Common myeloid progenitor, CD34-positive (primary cell): ENCODE measurements around the gene CAMTA1.
A peak's percentile ranks its signal among the peaks of the same experiment; 100 is the strongest.

Experiments
- CTCF ChIA-PET: fragments of 350-600 bp; sonication (Branson Sonifier 250); formaldehyde crosslinking; loops from one replicate; lab custom pipeline; 2021; ENCODE audit warnings: antibody characterized with exemption; lab: Charles Lee
- POLR2A ChIA-PET: fragments of 350-600 bp; sonication (Branson Sonifier 250); formaldehyde crosslinking; loops from one replicate; lab custom pipeline; 2021; ENCODE audit warnings: antibody characterized with exemption; lab: Charles Lee
- DNase-seq, 3 donors: peaks; one replicate each; pipeline versions ENCODE4 v3.0.0 to v3.0.0-alpha.2; 2013
- H3K27ac ChIP-seq, 2 experiments: 1 replicate in 1 of 2; 2 replicates in 1 of 2; pipeline ENCODE4 v1.7.0; 2013; ENCODE audit warnings: inconsistent platforms in 2 of 2, low read length in 2 of 2, mild to moderate bottlenecking in 2 of 2, low read depth in 1 of 2, moderate library complexity in 1 of 2; ENCODE audit not compliant: severe bottlenecking in 2 of 2, insufficient read depth in 1 of 2, poor library complexity in 1 of 2
- H3K27me3 ChIP-seq, 5 experiments: replicated peaks in 2 of 5; 1 replicate in 3 of 5; 2 replicates in 2 of 5; pipeline versions ENCODE4 v1.6.1 to v1.7.0; 2013; ENCODE audit warnings: low read length in 4 of 5, mild to moderate bottlenecking in 2 of 5, moderate library complexity in 2 of 5, inconsistent platforms in 1 of 5; ENCODE audit not compliant: insufficient read depth in 5 of 5, control insufficient read depth in 4 of 5
- H3K36me3 ChIP-seq, 4 experiments: 1 replicate in 2 of 4; 2 replicates in 2 of 4; pipeline versions ENCODE4 v1.6.1 to v1.7.0; 2013; ENCODE audit warnings: low read length in 3 of 4, control low read depth in 1 of 4, mild to moderate bottlenecking in 1 of 4; ENCODE audit not compliant: control insufficient read depth in 4 of 4, insufficient read depth in 4 of 4
- H3K4me1 ChIP-seq, 4 experiments: 1 replicate in 3 of 4; 2 replicates in 1 of 4; pipeline versions ENCODE4 v1.6.1 to v1.7.1; 2013; ENCODE audit warnings: low read length in 3 of 4, mild to moderate bottlenecking in 3 of 4, control low read depth in 1 of 4, inconsistent platforms in 1 of 4, moderate library complexity in 1 of 4; ENCODE audit not compliant: control insufficient read depth in 4 of 4, insufficient read depth in 4 of 4; ENCODE audit errors: control extremely low read depth in 1 of 4
- H3K4me3 ChIP-seq, 7 experiments: 1 replicate in 4 of 7; 2 replicates in 3 of 7; pipeline versions ENCODE4 v1.5.1 to v1.7.0; 2013; ENCODE audit warnings: mild to moderate bottlenecking in 7 of 7, low read length in 6 of 7, moderate library complexity in 6 of 7, inconsistent platforms in 2 of 7, low read depth in 2 of 7, control low read depth in 1 of 7; ENCODE audit not compliant: insufficient read depth in 4 of 7, control insufficient read depth in 1 of 7; ENCODE audit errors: extremely low read depth in 1 of 7
- H3K9me3 ChIP-seq, 5 experiments: 1 replicate in 4 of 5; 2 replicates in 1 of 5; pipeline versions ENCODE4 v1.6.1 to v1.7.1; 2013; ENCODE audit warnings: low read length in 4 of 5, mild to moderate bottlenecking in 2 of 5, inconsistent platforms in 1 of 5, low read depth in 1 of 5, moderate library complexity in 1 of 5; ENCODE audit not compliant: control insufficient read depth in 4 of 5, insufficient read depth in 2 of 5; ENCODE audit errors: control extremely low read depth in 1 of 5
- WGBS: methylation state at CpG from one replicate; pipeline ENCODE4 v1.1.5; 2013; ENCODE audit not compliant: insufficient coverage; 5-methylcytosine and 5-hydroxymethylcytosine counted together

The CAMTA1 gene

GRCh38 chr1:7199077-7199779, 414.0 kb downstream of the CAMTA1 start:
- no peaks in the 10 kb centered on the region for H3K36me3 ChIP-seq
- WGBS = 68% methylated on average over 21 of the region's 27 CpGs
- ChIA-PET CTCF (interaction anchor here (1.0 kb wide), 1 partner anchor 157 kb away, joined by 3 read pairs; no protein-coding TSS in a partner anchor), POLR2A (no interaction called here)
- no peak overlapping the region for H3K27ac ChIP-seq
- H3K4me1 ChIP-seq = peaks cover 0 to 6% (median 0%) of the 10 kb centered on the region in 4 experiments
- peaks cover 0 to 1% (median 0%) of the 10 kb centered on the region in 5 experiments for H3K9me3 ChIP-seq
- DNase-seq = no peak
- peaks cover 0 to 13% (median 2%) of the 10 kb centered on the region in 5 experiments for H3K27me3 ChIP-seq
- H3K4me3 ChIP-seq = no peak overlapping the region

GRCh38 chr1:7207875-7208646, 422.8 kb downstream of the CAMTA1 start:
- H3K27ac ChIP-seq = no peak overlapping the region
- DNase-seq = peak; percentile 81 to 91 (median 89)
- ChIA-PET CTCF (interaction anchor here (0.6 to 4.0 kb wide), 20 partner anchors 12 to 489 kb away, joined by 3 to 51 read pairs (median 3); no protein-coding TSS in a partner anchor), POLR2A (interaction anchor here (1.1 kb wide), 1 partner anchor 138 kb away, joined by 3 read pairs; no protein-coding TSS in a partner anchor)
- peaks cover 0 to 4% (median 0%) of the 10 kb centered on the region in 4 experiments for H3K4me1 ChIP-seq
- H3K27me3 ChIP-seq = peaks cover 0 to 9% (median 7%) of the 10 kb centered on the region in 5 experiments
- no peaks in the 10 kb centered on the region for H3K36me3 ChIP-seq
- no peak overlapping the region for H3K4me3 ChIP-seq
- no peaks in the 10 kb centered on the region for H3K9me3 ChIP-seq
- WGBS = 6% methylated on average over 5 of the region's 6 CpGs

GRCh38 chr1:7208647-7209180, 423.5 kb downstream of the CAMTA1 start:
- POLR2A ChIA-PET = no interaction called here
- Histone ChIP-seq H3K4me3 (no peak overlapping the region), H3K27me3 (peaks cover 0 to 9% (median 7%) of the 10 kb centered on the region in 5 experiments), H3K9me3 (no peaks in the 10 kb centered on the region), H3K4me1 (peaks cover 0 to 4% (median 0%) of the 10 kb centered on the region in 4 experiments), H3K27ac (no peak overlapping the region), H3K36me3 (no peaks in the 10 kb centered on the region)
- WGBS = 78% methylated on average over 6 of the region's 7 CpGs
- no peak for DNase-seq
- CTCF ChIA-PET = interaction anchor here (0.6 to 4.0 kb wide), 16 partner anchors 11 to 490 kb away, joined by 3 to 51 read pairs (median 4); no protein-coding TSS in a partner anchor

GRCh38 chr1:7209336-7209735, 424.1 kb downstream of the CAMTA1 start:
- POLR2A ChIA-PET = no interaction called here
- no peak overlapping the region for H3K27ac ChIP-seq
- no peak for DNase-seq
- no peak overlapping the region for H3K4me3 ChIP-seq
- peaks cover 0 to 4% (median 0%) of the 10 kb centered on the region in 4 experiments for H3K4me1 ChIP-seq
- 97% methylated on average over 3 of the region's 3 CpGs for WGBS
- CTCF ChIA-PET = interaction anchor here (1.3 to 4.0 kb wide), 4 partner anchors 18 to 388 kb away, joined by 3 to 51 read pairs (median 4); no protein-coding TSS in a partner anchor
- H3K27me3 ChIP-seq = peaks cover 0 to 9% (median 7%) of the 10 kb centered on the region in 5 experiments
- H3K36me3 ChIP-seq = no peaks in the 10 kb centered on the region
- no peaks in the 10 kb centered on the region for H3K9me3 ChIP-seq

- WGBS = no CpG with 5 or more reads among the region's 9 CpGs
- POLR2A ChIA-PET = no interaction called here
Measured at GRCh38 chr1:7218210-7218832, 433.1 kb downstream of the CAMTA1 start.

GRCh38 chr1:7219031-7219430, 433.8 kb downstream of the CAMTA1 start:
- no peaks in the 10 kb centered on the region for H3K9me3 ChIP-seq
- H3K4me3 ChIP-seq = no peak overlapping the region
- WGBS = 87% methylated on average over 10 of the region's 10 CpGs
- ChIA-PET POLR2A (no interaction called here), CTCF (interaction anchor here (1.4 kb wide), 2 partner anchors 11 to 499 kb away, joined by 3 to 5 read pairs; no protein-coding TSS in a partner anchor)
- H3K4me1 ChIP-seq = peaks cover 0 to 4% (median 0%) of the 10 kb centered on the region in 4 experiments
- H3K27me3 ChIP-seq = no peaks in the 10 kb centered on the region
- no peaks in the 10 kb centered on the region for H3K36me3 ChIP-seq
- H3K27ac ChIP-seq = no peak overlapping the region
- no peak for DNase-seq

More at GRCh38 chr1:7218210-7218832, 433.1 kb downstream of the CAMTA1 start:
- peak; percentile 66 to 78 (median 67) for DNase-seq
- Histone ChIP-seq H3K9me3 (no peaks in the 10 kb centered on the region), H3K4me3 (no peak overlapping the region), H3K27me3 (no peaks in the 10 kb centered on the region), H3K36me3 (no peaks in the 10 kb centered on the region), H3K4me1 (peaks cover 0 to 4% (median 0%) of the 10 kb centered on the region in 4 experiments), H3K27ac (no peak overlapping the region)
- CTCF ChIA-PET = interaction anchor here (1.0 kb wide), 1 partner anchor 177 kb away, joined by 4 read pairs; no protein-coding TSS in a partner anchor
